KBM-7 (cell line): ENCODE measurements around the gene RELN.
"Not testable (repeated sequence)": the region's sequence is repeated elsewhere in the genome, so short reads cannot be mapped to it uniquely, and the experiment has no call there.

ENCODE experiments used
- DNase-seq: peaks from one replicate; pipeline ENCODE4 v3.0.0-alpha.2; 2015
- in situ Hi-C: fragments of 300-500 bp; cut with MboI; formaldehyde crosslinking; loops from 2 replicates; pipeline ENCODE4 v1.14.3; 2020; ENCODE audit warnings: low sequenced_read_pairs, low pct_unique_long_range_greater_than_20kb, mixed read lengths

The RELN gene

GRCh38 chr7:103989200-103989784, at the start of gene RELN:
Gene RELN, minus strand, starts transcription at chr7:103989658. Its CDS starts 302 bp downstream, at chr7:103989356.
- no peak for DNase-seq

GRCh38 chr7:104038136-104038535, 48.7 kb upstream of the RELN start:
- no peak for DNase-seq
- in situ Hi-C loops = no loop called here

More at GRCh38 chr7:103989200-103989784, at the start of gene RELN:
- in situ Hi-C loops = no loop called here

- DNase-seq, in situ Hi-C loops: not testable (repeated sequence)
Measured at GRCh38 chr7:104036889-104037288, 47.4 kb upstream of the RELN start.

- in situ Hi-C loops = no loop called here
- DNase-seq = no peak
Measured at GRCh38 chr7:104035351-104035750, 45.9 kb upstream of the RELN start.

- in situ Hi-C loops = no loop called here
- DNase-seq = no peak
Measured at GRCh38 chr7:104034679-104035078, 45.2 kb upstream of the RELN start.

DNA sequence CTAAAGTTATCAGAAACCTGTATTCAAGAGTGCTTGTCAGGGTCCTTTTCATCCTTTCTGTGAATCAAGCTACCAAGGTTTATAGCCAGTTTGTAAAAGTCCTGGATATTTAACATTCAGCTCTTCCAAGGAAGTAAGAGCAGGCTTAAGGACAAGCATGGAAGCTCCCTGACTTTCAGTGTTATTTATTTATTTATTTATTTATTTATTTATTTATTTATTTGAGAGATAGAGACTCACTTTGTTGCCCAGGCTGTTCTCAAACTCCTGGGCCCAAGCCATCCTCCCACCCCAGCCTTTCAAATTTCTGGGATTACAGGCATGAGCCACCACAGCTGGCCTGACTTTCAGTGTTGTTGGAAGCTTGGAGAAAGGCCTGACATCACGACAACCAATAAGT, 44.4 kb upstream of the RELN start:
- in situ Hi-C loops = no loop called here
- DNase-seq = no peak

DNA sequence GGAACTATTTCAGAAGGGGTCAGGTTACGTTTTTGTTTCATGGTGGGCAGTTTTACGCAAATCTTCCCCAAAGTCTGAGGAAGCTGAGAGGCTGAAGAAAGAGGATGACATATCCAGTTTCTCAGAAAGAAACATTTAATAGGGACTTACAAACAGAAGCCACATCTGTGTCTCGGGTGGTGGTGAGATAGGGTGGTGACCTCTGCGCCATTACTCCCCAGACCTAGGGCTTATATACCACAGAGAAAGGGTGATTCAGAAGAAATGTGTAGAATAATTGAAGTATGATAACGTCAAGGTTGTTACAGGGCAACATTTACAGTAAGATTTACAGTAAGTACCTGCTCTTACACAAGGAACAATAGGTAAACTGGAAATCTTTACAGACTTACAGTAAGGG, 43.0 kb upstream of the RELN start:
- in situ Hi-C loops = no loop called here
- no peak for DNase-seq

- DNase-seq = no peak
- in situ Hi-C loops = no loop called here
Measured at GRCh38 chr7:104029765-104030164, 40.3 kb upstream of the RELN start.

- in situ Hi-C loops = no loop called here
- no peak for DNase-seq
Measured at GRCh38 chr7:104024632-104025031, 35.2 kb upstream of the RELN start.

- DNase-seq = no peak
- in situ Hi-C loops = no loop called here
Measured at GRCh38 chr7:104023100-104023499, 33.6 kb upstream of the RELN start.

- in situ Hi-C loops = no loop called here
- no peak for DNase-seq
Measured at GRCh38 chr7:104018425-104018824, 29.0 kb upstream of the RELN start.

DNA sequence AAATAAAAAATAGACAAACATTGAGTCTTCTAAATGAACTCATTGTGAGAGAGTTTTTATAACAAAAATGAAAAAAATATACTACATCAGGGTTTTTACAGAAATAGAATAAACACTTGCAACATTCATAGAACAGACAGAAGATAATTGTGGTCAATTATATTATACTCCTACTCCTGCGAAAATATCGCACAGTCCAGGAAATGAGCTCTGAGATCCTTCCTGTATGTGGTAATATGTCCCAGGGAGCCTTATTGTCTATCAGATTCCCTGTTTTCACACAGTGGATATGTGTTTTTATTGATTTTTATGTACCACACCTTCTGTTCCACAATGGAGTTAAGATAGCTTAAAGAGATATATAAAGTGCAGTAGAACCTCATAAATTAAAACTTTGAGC, 27.5 kb upstream of the RELN start:
- peak; percentile 9 for DNase-seq
- in situ Hi-C loops = no loop called here

DNA sequence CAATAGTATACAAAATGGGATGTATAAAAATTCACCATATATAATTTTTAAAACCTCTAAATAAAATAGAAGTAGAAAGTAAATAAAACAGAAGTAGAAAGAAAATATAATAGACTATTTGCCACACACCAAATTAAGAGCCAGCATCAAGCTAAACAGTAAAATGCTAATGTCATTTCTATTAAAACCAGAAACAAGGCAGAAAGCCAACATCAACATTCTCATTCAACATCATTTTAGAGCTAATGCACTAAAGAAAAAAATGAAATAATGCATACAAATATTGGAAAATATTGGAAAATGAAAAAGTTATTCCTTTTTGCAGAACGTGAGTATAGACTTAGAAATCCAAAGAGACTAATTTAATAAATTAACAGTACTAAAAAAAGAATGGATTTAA, 23.4 kb upstream of the RELN start:
- in situ Hi-C loops = no loop called here
- DNase-seq = no peak

DNA sequence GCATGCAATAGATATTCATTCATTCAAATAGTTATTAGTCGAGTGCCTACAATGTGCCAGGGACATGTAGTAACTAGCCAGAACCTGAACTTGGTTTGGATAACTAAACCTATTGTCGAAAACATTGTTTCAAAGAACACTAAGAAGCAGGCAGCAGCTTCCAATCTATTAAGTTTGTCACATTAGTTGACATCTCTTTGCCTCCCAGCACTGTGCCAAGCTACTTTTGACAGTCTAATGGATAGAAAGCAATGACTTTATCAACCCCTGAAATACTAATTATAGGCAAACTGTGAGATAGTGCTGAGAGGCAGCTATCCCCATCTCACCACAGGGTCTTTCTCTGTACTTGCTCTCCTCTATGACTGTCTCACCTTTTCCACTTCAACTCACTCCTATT, 22.4 kb upstream of the RELN start:
- DNase-seq = no peak
- in situ Hi-C loops = no loop called here

GRCh38 chr7:104010052-104010909, 20.8 kb upstream of the RELN start:
- in situ Hi-C loops = no loop called here
- DNase-seq = no peak

- DNase-seq = no peak
- in situ Hi-C loops = no loop called here
Measured at GRCh38 chr7:104008107-104008506, 18.6 kb upstream of the RELN start.

DNA sequence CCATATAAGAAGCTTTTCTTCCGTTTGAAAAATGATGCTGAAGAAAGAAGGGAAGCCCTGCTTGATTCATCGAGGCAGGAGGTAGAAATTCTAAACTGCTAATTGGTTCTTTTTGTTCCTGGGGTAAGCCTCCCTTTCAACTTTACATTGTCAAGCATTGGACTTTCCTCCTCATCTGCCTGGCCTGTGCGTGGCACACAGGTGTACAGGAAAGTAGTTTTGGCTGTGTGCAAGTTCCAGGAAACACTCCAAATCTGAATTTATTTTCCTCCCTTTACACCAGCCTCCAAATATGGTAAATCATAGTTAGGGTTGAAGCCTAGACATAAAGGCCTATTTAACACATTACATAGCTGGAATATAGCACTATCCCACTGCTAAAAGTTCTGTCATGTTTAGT, 18.2 kb upstream of the RELN start:
- no peak for DNase-seq
- in situ Hi-C loops = no loop called here

- DNase-seq = no peak
- in situ Hi-C loops = no loop called here
Measured at GRCh38 chr7:104005197-104005596, 15.7 kb upstream of the RELN start.

GRCh38 chr7:103996639-103997038, 7.2 kb upstream of the RELN start:
- no peak for DNase-seq
- in situ Hi-C loops = no loop called here

- in situ Hi-C loops = no loop called here
- DNase-seq = no peak
Measured at GRCh38 chr7:103996017-103996551, 6.6 kb upstream of the RELN start.

DNA sequence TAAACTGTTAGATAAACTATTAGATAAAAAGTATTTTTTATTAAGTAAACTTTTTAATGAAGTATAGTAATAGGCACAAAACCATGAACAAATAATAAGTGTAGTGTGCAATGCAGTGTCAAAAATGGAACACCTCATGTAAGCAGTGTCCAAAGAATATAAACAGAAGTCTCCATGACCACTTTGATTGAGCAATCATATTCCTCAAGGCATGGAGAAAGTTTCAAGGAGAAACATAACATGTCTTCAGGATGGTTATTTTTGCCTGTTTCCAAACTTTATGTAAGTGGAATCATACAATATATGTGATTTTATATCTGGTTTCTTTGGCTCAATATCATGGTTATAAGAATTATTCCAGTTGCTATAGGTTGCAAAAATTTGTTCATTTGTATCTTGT, 6.1 kb upstream of the RELN start:
- in situ Hi-C loops = no loop called here
- no peak for DNase-seq
